GM19025 (cell line): ENCODE measurements around the gene CSRP3.

Source experiments
- ATAC-seq: cut with Tn5 transposase; IDR thresholded peaks from one replicate; pipeline ENCODE4 v1.9.1; 2021; ENCODE audit warnings: mild to moderate bottlenecking, low read depth, moderate library complexity; ENCODE audit not compliant: unreplicated experiment

The CSRP3 gene

GRCh38 chr11:19191530-19192169, 10.1 kb downstream of the CSRP3 start:
- ATAC-seq: no peak

DNA sequence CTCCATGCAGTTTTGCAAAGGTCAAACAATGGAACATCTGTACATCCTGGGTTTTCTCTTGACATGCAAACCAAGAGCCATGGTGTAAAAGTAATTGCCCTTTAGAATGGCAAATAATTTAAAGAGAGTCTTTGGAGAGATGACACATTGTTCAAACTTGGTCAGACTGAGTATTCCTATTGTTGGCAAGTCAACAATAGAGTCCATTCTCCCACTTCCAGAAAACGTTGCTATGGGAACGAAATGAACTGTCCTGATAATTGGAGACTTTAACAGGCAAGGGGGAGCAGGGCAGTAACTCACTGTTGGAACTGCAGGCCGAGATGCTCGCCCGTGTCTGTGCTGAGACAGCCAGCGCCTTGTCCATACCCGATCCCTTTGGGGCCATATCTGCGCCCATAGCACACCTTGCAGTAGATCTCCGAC, 13.9 kb downstream of the CSRP3 start:
- no peak for ATAC-seq

DNA sequence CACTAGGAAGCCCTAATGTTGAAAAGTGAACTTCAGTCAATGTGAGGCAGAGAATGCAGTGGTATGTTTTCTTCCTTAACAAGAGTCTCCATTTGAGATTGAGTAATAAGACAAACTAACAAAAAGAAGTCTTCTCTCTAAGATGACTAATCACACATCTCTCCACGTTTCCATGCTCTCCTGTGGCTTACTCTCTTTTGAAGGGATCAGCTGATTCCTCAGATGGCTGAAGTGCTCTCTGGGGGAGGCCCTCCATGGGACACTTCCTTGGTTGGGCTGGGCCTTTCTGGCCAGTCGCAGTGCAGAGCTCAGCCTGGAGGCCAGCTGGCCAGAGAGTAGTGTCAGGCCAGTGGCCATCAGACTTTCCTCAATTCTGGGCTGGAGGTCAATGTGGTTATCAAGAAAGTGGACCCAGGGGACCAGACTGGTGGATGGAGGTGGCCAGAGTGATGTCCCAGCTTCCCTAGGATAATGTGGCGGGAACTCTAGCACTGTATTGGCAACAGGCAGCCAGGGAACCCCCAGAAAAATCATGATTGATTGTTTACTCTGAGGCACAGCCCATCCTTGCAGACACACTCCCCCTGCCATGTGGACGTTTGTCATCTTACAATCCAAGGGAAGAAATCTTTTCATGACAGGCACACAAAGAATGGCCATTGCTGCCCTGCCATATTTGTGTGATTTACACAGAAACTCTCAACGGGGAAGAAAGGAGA, 14.5 kb downstream of the CSRP3 start:
- no peak for ATAC-seq

DNA sequence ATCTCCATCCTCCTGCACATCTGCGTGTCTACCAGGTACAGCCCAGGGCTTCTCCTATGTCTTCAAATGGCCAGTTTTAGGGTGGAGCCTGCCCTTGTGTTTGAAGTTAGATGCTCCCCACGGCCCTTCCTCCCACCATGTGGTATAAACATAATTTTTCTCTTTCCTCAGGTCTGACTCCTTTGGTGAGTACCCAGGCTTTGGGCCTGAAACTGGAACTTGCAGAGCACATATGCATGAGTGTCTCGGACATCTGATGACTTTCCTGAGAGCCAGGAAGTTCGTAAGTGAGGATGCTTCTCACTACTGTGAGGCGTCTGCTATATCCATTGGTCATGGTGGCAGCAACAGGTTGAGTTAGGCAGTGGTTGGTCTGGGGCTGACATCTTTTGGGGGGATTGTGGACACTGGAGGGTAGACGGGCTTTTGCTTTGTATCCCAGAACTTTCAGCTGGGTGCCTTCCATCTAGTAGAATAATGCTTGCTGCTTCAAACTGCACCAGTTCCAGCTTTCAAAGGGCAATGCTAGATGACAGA, 16.2 kb downstream of the CSRP3 start:
- no peak for ATAC-seq

- no peak for ATAC-seq
Observed at GRCh38 chr11:19185036-19185435, 16.7 kb downstream of the CSRP3 start.

- ATAC-seq: no peak
Observed at GRCh38 chr11:19183646-19184045, 18.1 kb downstream of the CSRP3 start.

DNA sequence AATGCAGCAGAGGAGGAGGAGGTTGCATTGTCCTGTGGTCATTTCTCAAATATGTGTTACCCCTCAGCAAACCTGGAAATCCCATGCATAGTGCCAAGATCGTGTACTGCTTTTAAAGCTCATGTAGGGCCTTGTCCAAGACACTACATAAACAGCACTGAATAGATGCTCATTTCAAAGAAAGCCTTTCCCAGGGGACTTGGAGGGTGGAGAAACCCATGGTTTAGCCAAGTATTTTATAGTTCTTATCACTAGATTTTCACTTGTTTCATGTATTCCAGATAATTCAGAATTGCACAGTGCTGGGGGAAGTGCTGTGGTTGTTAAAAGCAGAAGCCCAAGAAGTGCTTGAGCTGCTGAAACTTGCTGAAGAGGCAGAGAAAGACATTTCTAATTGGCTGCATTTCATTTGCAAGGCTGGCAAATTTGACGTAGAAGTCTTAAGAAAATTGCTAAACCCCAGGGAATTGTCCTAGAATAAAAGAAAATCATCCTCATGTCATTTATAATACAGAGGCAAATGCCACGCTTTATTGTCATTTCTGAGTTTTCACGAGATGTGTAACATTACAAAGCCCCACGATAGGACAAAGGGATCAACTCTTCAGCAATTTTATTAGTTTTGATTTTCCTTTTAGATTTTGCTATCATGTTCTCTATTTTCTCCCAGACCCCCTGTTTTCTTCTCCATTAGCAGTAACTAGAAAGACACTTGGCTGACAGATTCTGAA, 20.1 kb downstream of the CSRP3 start:
- no peak for ATAC-seq

GRCh38 chr11:19176629-19177186, 25.1 kb downstream of the CSRP3 start:
- ATAC-seq: no peak

GRCh38 chr11:19173964-19174638, 27.7 kb downstream of the CSRP3 start:
- ATAC-seq: no peak

- no peak for ATAC-seq
Observed at GRCh38 chr11:19173004-19173689, 28.6 kb downstream of the CSRP3 start.

DNA sequence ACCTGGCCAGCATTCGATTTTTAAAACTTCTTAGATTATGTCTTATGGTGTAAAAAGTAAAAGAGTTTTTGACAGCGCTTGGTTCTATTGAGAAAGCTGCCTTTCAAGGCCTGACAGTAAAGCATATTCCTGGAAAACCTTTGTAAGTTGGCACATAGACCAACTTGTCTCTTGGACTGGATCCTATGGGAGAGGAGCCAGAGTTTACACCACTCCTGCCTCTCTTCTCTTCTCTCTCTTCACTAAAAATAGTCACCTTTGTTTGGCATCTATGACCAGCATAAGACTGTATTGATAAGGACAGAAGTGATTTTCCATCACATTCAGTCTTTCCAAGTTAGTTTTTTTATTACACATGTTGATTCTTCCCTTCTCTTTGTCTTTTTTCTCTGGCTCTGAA, 33.7 kb downstream of the CSRP3 start:
- ATAC-seq: no peak

DNA sequence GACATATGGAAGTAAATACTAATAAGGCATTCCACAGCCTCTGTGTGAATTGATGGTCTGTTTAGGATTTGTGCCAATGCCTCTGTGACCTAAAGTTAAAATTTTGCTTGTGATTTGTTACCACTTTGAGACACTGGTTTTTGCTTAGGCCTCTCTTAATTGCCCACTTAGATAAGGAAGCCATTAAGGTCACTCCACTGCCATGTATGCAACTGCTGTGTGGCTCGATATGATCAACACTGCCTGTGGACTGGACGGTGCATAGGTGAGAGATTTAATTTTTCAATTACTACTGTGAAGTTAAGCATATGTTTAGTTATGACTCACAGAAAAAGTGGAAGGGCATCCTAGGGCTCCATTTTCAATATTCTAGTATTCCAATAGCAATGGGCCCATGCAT, 36.9 kb downstream of the CSRP3 start:
- ATAC-seq: no peak

- no peak for ATAC-seq
Observed at GRCh38 chr11:19164230-19164855, 37.4 kb downstream of the CSRP3 start.

DNA sequence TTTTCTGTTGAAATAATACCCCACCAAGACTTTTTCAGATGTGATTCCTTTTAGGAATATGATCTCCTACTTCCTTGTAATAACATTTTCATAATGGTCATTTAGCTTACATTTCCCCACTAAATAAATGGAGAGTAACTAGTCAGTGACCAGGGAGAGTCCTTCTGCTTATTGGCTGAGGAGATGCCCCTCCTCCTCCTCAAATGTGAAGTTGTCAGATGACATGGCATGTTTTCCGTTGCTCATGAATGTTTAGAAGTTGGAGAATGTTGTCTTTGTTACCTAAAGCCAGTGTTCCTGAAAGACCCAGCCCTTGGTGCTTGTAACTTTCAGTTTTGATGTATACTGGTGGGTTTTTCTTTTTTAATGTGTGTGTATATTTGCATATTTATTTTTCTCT, 38.2 kb downstream of the CSRP3 start:
- no peak for ATAC-seq

DNA sequence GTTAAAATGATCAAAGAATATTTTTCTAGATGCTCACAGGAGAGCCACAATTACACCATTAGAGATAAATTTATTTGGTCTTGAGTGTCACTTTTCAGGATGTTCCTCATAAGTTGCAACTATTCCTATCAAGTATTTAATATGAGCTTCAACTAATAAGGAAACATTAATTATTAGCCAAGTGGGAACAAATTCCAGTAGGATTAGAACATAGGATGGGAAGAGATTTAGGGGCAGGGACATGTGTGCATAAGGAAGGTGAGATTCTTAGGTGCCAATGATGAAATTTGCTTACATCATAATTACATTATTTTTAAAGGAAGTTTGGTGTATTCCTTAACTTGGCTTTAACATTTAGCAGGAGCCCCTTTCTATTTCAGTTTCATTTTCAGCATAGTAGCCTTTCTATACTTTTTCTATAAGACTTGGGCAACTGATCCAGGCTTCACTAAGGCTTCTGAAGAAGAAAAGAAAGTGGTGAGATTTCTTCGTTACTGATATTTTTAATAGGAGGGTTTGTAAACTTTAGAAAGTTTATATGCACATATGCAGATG, 38.8 kb downstream of the CSRP3 start:
- no peak for ATAC-seq

GRCh38 chr11:19161651-19162050, 40.1 kb downstream of the CSRP3 start:
- no peak for ATAC-seq

DNA sequence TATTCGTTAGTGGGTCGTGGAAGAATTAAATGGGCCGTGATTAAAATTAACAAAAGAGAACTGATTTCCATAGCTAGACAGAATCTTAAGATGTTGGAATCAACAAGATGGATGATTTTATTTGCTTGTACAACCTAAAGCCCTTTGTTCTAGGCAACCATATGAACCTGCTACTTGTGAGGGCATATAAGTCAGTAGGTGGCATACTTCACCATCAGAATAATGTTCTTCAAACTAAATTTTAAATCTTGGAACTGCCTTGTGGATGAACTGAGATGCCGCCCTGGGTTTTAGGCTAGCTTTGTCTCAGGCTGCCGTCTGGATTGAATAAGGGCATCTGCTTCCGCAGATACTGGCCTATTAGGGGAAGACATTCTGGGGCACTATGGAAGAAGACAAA, 40.9 kb downstream of the CSRP3 start:
- no peak for ATAC-seq

DNA sequence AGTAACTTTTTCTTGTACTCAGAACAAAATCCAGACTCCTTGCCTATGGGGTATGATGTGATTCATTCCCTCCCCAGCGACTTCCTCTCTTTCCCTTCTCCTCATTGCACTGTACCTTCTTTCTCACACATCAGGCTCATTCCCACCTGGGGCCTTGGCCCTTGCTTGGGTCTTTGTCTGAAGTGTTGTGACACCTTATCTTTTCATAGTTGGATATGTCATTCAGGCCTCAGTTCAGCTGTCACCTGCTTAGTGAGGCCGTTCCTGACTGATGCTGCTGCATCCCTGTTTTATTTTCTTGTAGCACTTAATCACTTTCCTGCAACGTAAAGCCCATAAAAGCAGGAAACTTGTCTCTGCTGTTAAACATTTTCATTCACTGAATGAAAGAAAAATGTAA, 44.9 kb downstream of the CSRP3 start:
- no peak for ATAC-seq

DNA sequence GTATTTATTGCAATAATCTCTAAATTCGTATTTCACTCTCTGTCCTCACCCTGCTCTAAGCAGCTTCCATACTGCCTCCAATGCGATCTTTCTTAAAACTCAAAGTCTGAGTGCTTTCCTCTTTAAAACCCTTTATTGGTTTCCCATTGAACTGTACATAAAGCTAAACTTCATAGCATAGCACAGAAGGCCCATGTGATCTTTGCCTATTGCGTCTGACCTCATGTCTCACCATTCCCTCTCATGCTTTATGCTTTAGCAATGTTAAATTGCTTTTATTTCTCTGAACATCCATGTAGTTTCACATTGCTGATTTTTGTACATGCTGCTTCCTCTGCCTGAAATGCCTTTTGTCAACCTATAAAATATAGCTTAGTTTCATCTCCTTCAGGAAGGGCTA, 56.5 kb downstream of the CSRP3 start:
- no peak for ATAC-seq
